ENCODE results near the gene TENT4A. TPM values are rescaled to one million over a fixed set of nuclear protein-coding genes. Genes with fewer than 3 reads are reported as not detected.

Gene TENT4A
- total RNA-seq, 6 experiments from 2014 or later: 8.5 to 23.1 (median 13.2) TPM

GRCh38 chr5:6736524-6737042 is 23.4 kb downstream of the TENT4A start:
- peak in 2 of 4 donors; percentile 4 to 11 for ATAC-seq
- H3K36me3 ChIP-seq: peaks cover 0 to 19% (median 8%) of the 10 kb centered on the region in 4 donors
- DNase-seq: no peak
- TF ChIP-seq POLR2A (IDR thresholded peaks at IDR 0.05) (no peak), CTCF (IDR thresholded peaks at IDR 0.05) (no peak)
- H3K27me3 ChIP-seq: no peaks in the 10 kb centered on the region
- no peaks in the 10 kb centered on the region for H3K9me3 ChIP-seq
- peak overlapping the region; percentile 62 to 85 (median 65) for H3K27ac ChIP-seq
- H3K4me3 ChIP-seq: no peak overlapping the region
- intact Hi-C loops (cut with DNase I): no loop called here
- peaks cover 0 to 46% (median 25%) of the 10 kb centered on the region in 4 donors for H3K4me1 ChIP-seq
- 70% methylated on average over 4 of the region's 9 CpGs for WGBS (ENCODE audit: insufficient coverage, low coverage, low lambda C conversion rate, missing lambda C conversion rate)

GRCh38 chr5:6737043-6737941 is 24.1 kb downstream of the TENT4A start:
- H3K9me3 ChIP-seq: no peaks in the 10 kb centered on the region
- ATAC-seq: peak; percentile 57 to 81 (median 64)
- peaks cover 0 to 20% (median 8%) of the 10 kb centered on the region in 4 donors for H3K36me3 ChIP-seq
- H3K27ac ChIP-seq: peak overlapping the region; percentile 62 to 85 (median 65)
- WGBS (ENCODE audit: insufficient coverage, low coverage, low lambda C conversion rate, missing lambda C conversion rate): 64% methylated on average over 23 of the region's 24 CpGs
- no peaks in the 10 kb centered on the region for H3K27me3 ChIP-seq
- H3K4me3 ChIP-seq: no peak overlapping the region
- no peak for TF ChIP-seq POLR2A (IDR thresholded peaks at IDR 0.05)
- TF ChIP-seq CTCF (IDR thresholded peaks at IDR 0.05): no peak
- DNase-seq: peak in 1 of 3 donors; percentile 73
- intact Hi-C loops (cut with DNase I): no loop called here
- H3K4me1 ChIP-seq: peaks cover 0 to 39% (median 20%) of the 10 kb centered on the region in 4 donors

GRCh38 chr5:6739603-6740002 is 26.4 kb downstream of the TENT4A start:
- intact Hi-C loops (cut with DNase I): loop anchor here (10.0 kb wide), 1 partner anchor 105 kb away; the partner anchor contains the start of genes NSUN2 (in 2 of the 2) and SRD5A1 (in 2 of the 2)
- H3K4me3 ChIP-seq: no peak overlapping the region
- TF ChIP-seq CTCF (IDR thresholded peaks at IDR 0.05) (no peak), POLR2A (IDR thresholded peaks at IDR 0.05) (no peak)
- no peaks in the 10 kb centered on the region for H3K9me3 ChIP-seq
- ATAC-seq (no peak), DNase-seq (no peak)
- no peaks in the 10 kb centered on the region for H3K27me3 ChIP-seq
- H3K4me1 ChIP-seq: peaks cover 0 to 32% (median 13%) of the 10 kb centered on the region in 4 donors
- no peak overlapping the region for H3K27ac ChIP-seq
- peaks cover 0 to 41% (median 8%) of the 10 kb centered on the region in 4 donors for H3K36me3 ChIP-seq
- WGBS (ENCODE audit: insufficient coverage, low coverage, low lambda C conversion rate, missing lambda C conversion rate): no CpG with 5 or more reads among the region's 15 CpGs

GRCh38 chr5:6740586-6741150 is 27.4 kb downstream of the TENT4A start:
- Histone ChIP-seq H3K27me3 (no peaks in the 10 kb centered on the region), H3K36me3 (peaks cover 0 to 41% (median 8%) of the 10 kb centered on the region in 4 donors), H3K4me3 (no peak overlapping the region), H3K4me1 (peaks cover 0 to 25% (median 11%) of the 10 kb centered on the region in 4 donors), H3K9me3 (no peaks in the 10 kb centered on the region), H3K27ac (no peak overlapping the region)
- intact Hi-C loops (cut with DNase I): loop anchor here (10.0 kb wide), 1 partner anchor 106 kb away; the partner anchor contains the start of genes NSUN2 (in 2 of the 2) and SRD5A1 (in 2 of the 2)
- WGBS (ENCODE audit: insufficient coverage, low coverage, low lambda C conversion rate, missing lambda C conversion rate): 72% methylated on average over 4 of the region's 12 CpGs
- ATAC-seq (no peak), DNase-seq (no peak)
- no peak for TF ChIP-seq POLR2A (IDR thresholded peaks at IDR 0.05)
- TF ChIP-seq CTCF (IDR thresholded peaks at IDR 0.05): no peak

All from right lobe of liver (tissue), 6 donors.